H9 (cell line): ENCODE measurements around the gene TPRX1. TPM values are rescaled to one million over a fixed set of nuclear protein-coding genes. Genes with fewer than 3 reads are reported as not detected.

Source experiments
- DNase-seq: peaks from one replicate; pipeline ENCODE4 v3.0.0-alpha.2; 2017
- H2AFZ ChIP-seq: one replicate; pipeline ENCODE4 v1.6.1; 2013; ENCODE audit warnings: mild to moderate bottlenecking, low read length, control low read depth, moderate library complexity
- H2AK5ac ChIP-seq: 2 replicates; pipeline ENCODE4 v1.6.1; 2013; ENCODE audit warnings: low read length, control low read depth, mixed read lengths; ENCODE audit not compliant: insufficient read length
- H2BK120ac ChIP-seq: one replicate; pipeline ENCODE4 v1.6.1; 2013; ENCODE audit warnings: low read depth, mild to moderate bottlenecking, low read length, control low read depth, inconsistent platforms; ENCODE audit not compliant: poor library complexity, severe bottlenecking
- H2BK12ac ChIP-seq: 2 replicates; pipeline ENCODE4 v1.6.1; 2013; ENCODE audit warnings: low read length, control low read depth, mixed read lengths, low read depth; ENCODE audit not compliant: insufficient read length
- H2BK15ac ChIP-seq: 2 replicates; pipeline ENCODE4 v1.6.1; 2013; ENCODE audit warnings: low read depth, low read length, control low read depth
- H2BK20ac ChIP-seq: one replicate; pipeline ENCODE4 v1.6.1; 2013; ENCODE audit warnings: low read depth, mild to moderate bottlenecking, low read length, control low read depth, inconsistent platforms; ENCODE audit not compliant: poor library complexity, severe bottlenecking
- H2BK5ac ChIP-seq: 2 replicates; pipeline ENCODE4 v1.6.1; 2013; ENCODE audit warnings: low read length, control low read depth, mixed read lengths; ENCODE audit not compliant: insufficient read length
- H3K14ac ChIP-seq: 2 replicates; pipeline ENCODE4 v1.6.1; 2013; ENCODE audit warnings: low read length, control low read depth; ENCODE audit not compliant: insufficient read depth
- H3K18ac ChIP-seq: 2 replicates; pipeline ENCODE4 v1.6.1; 2013; ENCODE audit warnings: low read depth, mild to moderate bottlenecking, mixed read lengths, low read length, control low read depth; ENCODE audit not compliant: insufficient read length
- H3K23ac ChIP-seq: 2 replicates; pipeline ENCODE4 v1.6.1; 2013; ENCODE audit warnings: low read length, control low read depth, mixed read lengths, low read depth; ENCODE audit not compliant: insufficient read length
- H3K23me2 ChIP-seq: 2 replicates; pipeline ENCODE4 v1.6.1; 2013; ENCODE audit warnings: low read depth, mild to moderate bottlenecking, mixed read lengths, low read length, control low read depth; ENCODE audit not compliant: insufficient read length, poor library complexity, severe bottlenecking
- H3K27ac ChIP-seq: 2 replicates; pipeline ENCODE4 v1.5.1; 2013; ENCODE audit warnings: low read length, control low read depth, mixed read lengths, low read depth; ENCODE audit not compliant: insufficient read length
- H3K27me3 ChIP-seq: 2 replicates; pipeline ENCODE4 v1.6.1; 2013; ENCODE audit warnings: low read length, control low read depth, inconsistent platforms; ENCODE audit not compliant: insufficient read depth
- H3K4ac ChIP-seq: 2 replicates; pipeline ENCODE4 v1.6.1; 2013; ENCODE audit warnings: low read depth, mild to moderate bottlenecking, control low read depth, inconsistent platforms, low read length, moderate library complexity
- H3K4me1 ChIP-seq: 2 replicates; pipeline ENCODE4 v1.6.1; 2013; ENCODE audit warnings: low read length, control low read depth, inconsistent platforms; ENCODE audit not compliant: insufficient read depth
- H3K4me2 ChIP-seq: 2 replicates; pipeline ENCODE4 v1.6.1; 2013; ENCODE audit warnings: low read length, control low read depth, mixed read lengths; ENCODE audit not compliant: insufficient read length, insufficient read depth
- H3K56ac ChIP-seq: 2 replicates; pipeline ENCODE4 v1.6.1; 2013; ENCODE audit warnings: low read depth, mild to moderate bottlenecking, mixed read lengths, low read length, control low read depth; ENCODE audit not compliant: insufficient read length
- H3K79me1 ChIP-seq: 2 replicates; pipeline ENCODE4 v1.6.1; 2013; ENCODE audit warnings: low read depth, mild to moderate bottlenecking, moderate library complexity, low read length, control low read depth, inconsistent platforms; ENCODE audit not compliant: insufficient read depth, poor library complexity, severe bottlenecking
- H3K79me2 ChIP-seq: 2 replicates; pipeline ENCODE4 v1.6.1; 2013; ENCODE audit warnings: low read length, control low read depth, inconsistent platforms; ENCODE audit not compliant: insufficient read depth
- H3K9ac ChIP-seq: 2 replicates; pipeline ENCODE4 v1.6.1; 2013; ENCODE audit warnings: low read length, control low read depth, mixed read lengths; ENCODE audit not compliant: insufficient read length; ENCODE audit errors: extremely low read depth
- H3K9me3 ChIP-seq: one replicate; pipeline ENCODE4 v1.6.1; 2013; ENCODE audit warnings: low read depth, low read length, inconsistent platforms; ENCODE audit not compliant: control insufficient read depth
- H3T11ph ChIP-seq: one replicate; pipeline ENCODE4 v1.6.1; 2013; ENCODE audit warnings: mild to moderate bottlenecking, low read length, control low read depth, inconsistent platforms
- H4K20me1 ChIP-seq: one replicate; pipeline ENCODE4 v1.6.1; 2013; ENCODE audit not compliant: control insufficient read depth, insufficient read length, insufficient read depth
- H4K5ac ChIP-seq: 2 replicates; pipeline ENCODE4 v1.6.1; 2013; ENCODE audit warnings: low read depth, mild to moderate bottlenecking, mixed read lengths, low read length, control low read depth; ENCODE audit not compliant: insufficient read length
- H4K8ac ChIP-seq: replicated peaks from 2 replicates; pipeline ENCODE4 v1.6.1; 2013; ENCODE audit warnings: low read length, control low read depth, mixed read lengths, low read depth; ENCODE audit not compliant: insufficient read length
- H4K91ac ChIP-seq: 2 replicates; pipeline ENCODE4 v1.6.1; 2013; ENCODE audit warnings: low read depth, mild to moderate bottlenecking, moderate library complexity, mixed read lengths, low read length, control low read depth; ENCODE audit not compliant: insufficient read length
- H3K27ac Mint-ChIP-seq, 3 experiments: 2 replicates in 2 of 3; 3 replicates in 1 of 3; pipeline ENCODE4 v1.8.0; 2020 to 2021; ENCODE audit warnings: mixed read lengths in 3 of 3, mild to moderate bottlenecking in 1 of 3, moderate library complexity in 1 of 3
- H3K27me3 Mint-ChIP-seq: 2 replicates; pipeline ENCODE4 v1.8.0; 2021; ENCODE audit warnings: low read depth, mild to moderate bottlenecking, moderate library complexity, mixed read lengths
- H3K36me3 Mint-ChIP-seq, 3 experiments: 2 replicates in 2 of 3; 3 replicates in 1 of 3; pipeline ENCODE4 v1.8.0; 2020 to 2021; ENCODE audit warnings: low read depth in 3 of 3, mixed read lengths in 3 of 3; ENCODE audit not compliant: insufficient read depth in 1 of 3
- H3K4me1 Mint-ChIP-seq, 2 experiments: 2 replicates each; pipeline ENCODE4 v1.8.0; 2020; ENCODE audit warnings: mixed read lengths in 2 of 2
- H3K4me3 Mint-ChIP-seq, 2 experiments: 2 replicates in 1 of 2; 3 replicates in 1 of 2; pipeline ENCODE4 v1.8.0; 2020 to 2021; ENCODE audit warnings: mild to moderate bottlenecking in 2 of 2, mixed read lengths in 2 of 2, moderate library complexity in 1 of 2
- H3K9me3 Mint-ChIP-seq, 2 experiments: 2 replicates in 1 of 2; 3 replicates in 1 of 2; pipeline ENCODE4 v1.8.0; 2020; ENCODE audit warnings: mild to moderate bottlenecking in 2 of 2, mixed read lengths in 2 of 2, moderate library complexity in 1 of 2
- CTCF ChIP-seq: fragments of 200-600 bp; sonication (generic); conservative IDR thresholded peaks from 3 replicates; pipeline ENCODE4 v1.8.0; 2021; ENCODE audit warnings: antibody characterized with exemption, mild to moderate bottlenecking
- WGBS: extraction: QIAGEN DNeasy Blood & Tissue Kit; methylation state at CpG from one replicate; pipeline ENCODE4 v1.1.7; 2013; ENCODE audit warnings: missing lambda C conversion rate, low lambda C conversion rate, mixed read lengths; ENCODE audit not compliant: insufficient read length; ENCODE audit errors: extremely low coverage; 5-methylcytosine and 5-hydroxymethylcytosine counted together
- total RNA-seq: library from RNA; stranded (reverse); gene quantifications from 2 replicates; pipeline ENCODE4 v1.2.1, GENCODE V29; 2021

The TPRX1 gene
- total RNA-seq, 1 experiment from 2014 or later, result not detected

- Histone ChIP-seq H2AK5ac (no peak overlapping the region), H2BK120ac (no peak overlapping the region), H3K4me1 (no peaks in the 10 kb centered on the region), H2BK20ac (no peak overlapping the region), H3K4ac (no peak overlapping the region), H3K23ac (no peak overlapping the region), H2BK5ac (no peak overlapping the region), H4K8ac (no peak overlapping the region), H4K20me1 (no peaks in the 10 kb centered on the region), H3K79me2 (no peaks in the 10 kb centered on the region), H3K4me2 (no peak overlapping the region), H3K9ac (no peak overlapping the region), H3K9me3 (no peaks in the 10 kb centered on the region), H4K5ac (no peak overlapping the region), H3K79me1 (no peaks in the 10 kb centered on the region), H3K14ac (no peak overlapping the region), H3K23me2 (no peaks in the 10 kb centered on the region), H3K56ac (no peak overlapping the region), H3K27me3 (no peaks in the 10 kb centered on the region), H2BK12ac (no peak overlapping the region), H2AFZ (no peak overlapping the region), H3K18ac (no peak overlapping the region), H3T11ph (no peak overlapping the region), H2BK15ac (no peak overlapping the region), H3K27ac (no peak overlapping the region), H4K91ac (no peak overlapping the region)
- peaks cover 2% of the 10 kb centered on the region; the same call in 1 of the 2 replicates for H3K27me3 Mint-ChIP-seq
- H3K4me1 Mint-ChIP-seq, result peaks cover 2 to 4% of the 10 kb centered on the region in 2 experiments; a peak in 1 of 4 replicates
- no peak for DNase-seq
- TF ChIP-seq CTCF, result no peak
- peaks cover 12 to 17% of the 10 kb centered on the region in 2 experiments for H3K9me3 Mint-ChIP-seq
- no peak overlapping the region for H3K4me3 Mint-ChIP-seq
- no CpG with 5 or more reads among the region's 2 CpGs for WGBS
- peaks cover 5 to 12% (median 8%) of the 10 kb centered on the region in 3 experiments; a peak in 4 of 7 replicates for H3K36me3 Mint-ChIP-seq
- no peak overlapping the region for H3K27ac Mint-ChIP-seq
Observed at GRCh38 chr19:47796785-47797184, 7.6 kb downstream of the TPRX1 start.
